Measurements from ENCODE around the gene MAGI2.

DNA sequence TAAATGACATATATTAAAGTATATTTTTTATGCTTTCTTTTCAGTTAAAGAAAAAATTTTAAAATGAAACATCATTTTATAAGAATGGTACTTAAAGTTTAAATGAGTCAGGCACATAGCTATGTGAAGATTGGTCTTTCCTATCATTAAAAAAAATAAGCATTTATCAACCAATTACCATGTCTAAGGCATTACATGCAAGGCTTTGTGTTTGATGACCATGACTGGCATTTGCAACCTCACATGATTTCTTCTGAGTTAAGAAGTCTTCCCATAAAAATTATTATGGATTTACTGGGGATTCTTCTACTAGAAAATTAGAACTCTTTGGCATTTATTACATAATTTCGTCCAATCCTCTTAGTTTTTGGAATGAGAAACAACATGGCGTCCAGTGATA is 776.1 kb downstream of the MAGI2 start:
- TF ChIP-seq, protein P1, sequence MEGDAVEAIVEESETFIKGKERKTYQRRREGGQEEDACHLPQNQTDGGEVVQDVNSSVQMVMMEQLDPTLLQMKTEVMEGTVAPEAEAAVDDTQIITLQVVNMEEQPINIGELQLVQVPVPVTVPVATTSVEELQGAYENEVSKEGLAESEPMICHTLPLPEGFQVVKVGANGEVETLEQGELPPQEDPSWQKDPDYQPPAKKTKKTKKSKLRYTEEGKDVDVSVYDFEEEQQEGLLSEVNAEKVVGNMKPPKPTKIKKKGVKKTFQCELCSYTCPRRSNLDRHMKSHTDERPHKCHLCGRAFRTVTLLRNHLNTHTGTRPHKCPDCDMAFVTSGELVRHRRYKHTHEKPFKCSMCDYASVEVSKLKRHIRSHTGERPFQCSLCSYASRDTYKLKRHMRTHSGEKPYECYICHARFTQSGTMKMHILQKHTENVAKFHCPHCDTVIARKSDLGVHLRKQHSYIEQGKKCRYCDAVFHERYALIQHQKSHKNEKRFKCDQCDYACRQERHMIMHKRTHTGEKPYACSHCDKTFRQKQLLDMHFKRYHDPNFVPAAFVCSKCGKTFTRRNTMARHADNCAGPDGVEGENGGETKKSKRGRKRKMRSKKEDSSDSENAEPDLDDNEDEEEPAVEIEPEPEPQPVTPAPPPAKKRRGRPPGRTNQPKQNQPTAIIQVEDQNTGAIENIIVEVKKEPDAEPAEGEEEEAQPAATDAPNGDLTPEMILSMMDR (IDR thresholded peaks at IDR 0.05) = no peak
- no peak for TF ChIP-seq POLR2AphosphoS5 (IDR thresholded peaks at IDR 0.05)
- TF ChIP-seq POLR2A (IDR thresholded peaks at IDR 0.05) = no peak

Data from suprapubic skin (tissue), 4 donors.